ENCODE results near the gene KRTAP4-8. TPM values are rescaled to one million over a fixed set of nuclear protein-coding genes. Genes with fewer than 3 reads are reported as not detected.
"Not testable (repeated sequence)": the region's sequence is repeated elsewhere in the genome, so short reads cannot be mapped to it uniquely, and the experiment has no call there.

The KRTAP4-8 gene
- polyA plus RNA-seq, 2 donors = not detected

GRCh38 chr17:41098481-41098880 lies 539 bp upstream of the KRTAP4-8 start:
- H3K4me3 ChIP-seq (ENCODE audit: low read depth in 1 of 2, low read length in 2 of 2) = no peak overlapping the region
- H3K27me3 ChIP-seq (ENCODE audit: control insufficient read depth in 1 of 2, insufficient read depth in 2 of 2, low read length in 2 of 2) = no peaks in the 10 kb centered on the region
- no peak overlapping the region for H3K27ac ChIP-seq (ENCODE audit: low read depth in 2 of 2, low read length in 1 of 2)
- no peaks in the 10 kb centered on the region for H3K4me1 ChIP-seq (ENCODE audit: control insufficient read depth in 2 of 2, insufficient read depth in 2 of 2, low read length in 1 of 2)
- H3K36me3 ChIP-seq (ENCODE audit: control insufficient read depth in 2 of 2, insufficient read depth in 2 of 2, low read length in 1 of 2) = no peaks in the 10 kb centered on the region
- no peaks in the 10 kb centered on the region for H3K9me3 ChIP-seq (ENCODE audit: control insufficient read depth in 2 of 2, insufficient read depth in 1 of 2, low read depth in 1 of 2, low read length in 1 of 2)
- 50 to 60% methylated on average over 5 to 6 of the region's 6 CpGs for WGBS, 2 donors

- 86 to 89% methylated on average over 7 of the region's 7 CpGs for WGBS, 2 donors
- H3K36me3 ChIP-seq (ENCODE audit: control insufficient read depth in 2 of 2, insufficient read depth in 2 of 2, low read length in 1 of 2) = no peaks in the 10 kb centered on the region
Observed at GRCh38 chr17:41096055-41096454, 1.9 kb downstream of the KRTAP4-8 start.

GRCh38 chr17:41088760-41089352 lies 9.1 kb downstream of the KRTAP4-8 start:
- H3K4me1 ChIP-seq (ENCODE audit: control insufficient read depth in 2 of 2, insufficient read depth in 2 of 2, low read length in 1 of 2); H3K9me3 ChIP-seq (ENCODE audit: control insufficient read depth in 2 of 2, insufficient read depth in 1 of 2, low read depth in 1 of 2, low read length in 1 of 2); H3K36me3 ChIP-seq (ENCODE audit: control insufficient read depth in 2 of 2, insufficient read depth in 2 of 2, low read length in 1 of 2); H3K27ac ChIP-seq (ENCODE audit: low read depth in 2 of 2, low read length in 1 of 2); H3K4me3 ChIP-seq (ENCODE audit: low read depth in 1 of 2, low read length in 2 of 2); H3K27me3 ChIP-seq (ENCODE audit: control insufficient read depth in 1 of 2, insufficient read depth in 2 of 2, low read length in 2 of 2): not testable (repeated sequence)
- WGBS, 2 donors = 58 to 69% methylated on average over 4 of the region's 4 CpGs

More at GRCh38 chr17:41096055-41096454, 1.9 kb downstream of the KRTAP4-8 start:
- Histone ChIP-seq H3K27ac (ENCODE audit: low read depth in 2 of 2, low read length in 1 of 2) (no peak overlapping the region), H3K9me3 (ENCODE audit: control insufficient read depth in 2 of 2, insufficient read depth in 1 of 2, low read depth in 1 of 2, low read length in 1 of 2) (no peaks in the 10 kb centered on the region), H3K4me3 (ENCODE audit: low read depth in 1 of 2, low read length in 2 of 2) (no peak overlapping the region), H3K4me1 (ENCODE audit: control insufficient read depth in 2 of 2, insufficient read depth in 2 of 2, low read length in 1 of 2) (no peaks in the 10 kb centered on the region), H3K27me3 (ENCODE audit: control insufficient read depth in 1 of 2, insufficient read depth in 2 of 2, low read length in 2 of 2) (no peaks in the 10 kb centered on the region)

GRCh38 chr17:41084100-41084856 lies 13.7 kb downstream of the KRTAP4-8 start, which contains the start of gene KRTAP4-7:
Gene KRTAP4-7 (plus strand): TSS chr17:41084150. CDS start chr17:41084207, 57 bp downstream.
- H3K27ac ChIP-seq (ENCODE audit: low read depth in 2 of 2, low read length in 1 of 2); H3K27me3 ChIP-seq (ENCODE audit: control insufficient read depth in 1 of 2, insufficient read depth in 2 of 2, low read length in 2 of 2); H3K36me3 ChIP-seq (ENCODE audit: control insufficient read depth in 2 of 2, insufficient read depth in 2 of 2, low read length in 1 of 2); H3K4me1 ChIP-seq (ENCODE audit: control insufficient read depth in 2 of 2, insufficient read depth in 2 of 2, low read length in 1 of 2); H3K9me3 ChIP-seq (ENCODE audit: control insufficient read depth in 2 of 2, insufficient read depth in 1 of 2, low read depth in 1 of 2, low read length in 1 of 2); H3K4me3 ChIP-seq (ENCODE audit: low read depth in 1 of 2, low read length in 2 of 2): not testable (repeated sequence)
- WGBS, 2 donors = 77 to 88% methylated on average over 12 to 14 of the region's 14 CpGs

- not testable (repeated sequence) for H3K4me1 ChIP-seq (ENCODE audit: control insufficient read depth in 2 of 2, insufficient read depth in 2 of 2, low read length in 1 of 2); H3K27me3 ChIP-seq (ENCODE audit: control insufficient read depth in 1 of 2, insufficient read depth in 2 of 2, low read length in 2 of 2)
- 49 to 72% methylated on average over 2 of the region's 2 CpGs for WGBS, 2 donors
Observed at GRCh38 chr17:41083427-41083826, 14.5 kb downstream of the KRTAP4-8 start.

GRCh38 chr17:41082626-41083025 lies 15.3 kb downstream of the KRTAP4-8 start:
- no peaks in the 10 kb centered on the region for H3K4me1 ChIP-seq (ENCODE audit: control insufficient read depth in 2 of 2, insufficient read depth in 2 of 2, low read length in 1 of 2)
- H3K27me3 ChIP-seq (ENCODE audit: control insufficient read depth in 1 of 2, insufficient read depth in 2 of 2, low read length in 2 of 2) = no peaks in the 10 kb centered on the region
- H3K4me3 ChIP-seq (ENCODE audit: low read depth in 1 of 2, low read length in 2 of 2) = no peak overlapping the region
- no peaks in the 10 kb centered on the region for H3K9me3 ChIP-seq (ENCODE audit: control insufficient read depth in 2 of 2, insufficient read depth in 1 of 2, low read depth in 1 of 2, low read length in 1 of 2)
- WGBS, 2 donors = 41 to 48% methylated on average over 4 of the region's 4 CpGs
- no peak overlapping the region for H3K27ac ChIP-seq (ENCODE audit: low read depth in 2 of 2, low read length in 1 of 2)
- no peaks in the 10 kb centered on the region for H3K36me3 ChIP-seq (ENCODE audit: control insufficient read depth in 2 of 2, insufficient read depth in 2 of 2, low read length in 1 of 2)

More at GRCh38 chr17:41083427-41083826, 14.5 kb downstream of the KRTAP4-8 start:
- H3K4me3 ChIP-seq (ENCODE audit: low read depth in 1 of 2, low read length in 2 of 2); H3K9me3 ChIP-seq (ENCODE audit: control insufficient read depth in 2 of 2, insufficient read depth in 1 of 2, low read depth in 1 of 2, low read length in 1 of 2); H3K27ac ChIP-seq (ENCODE audit: low read depth in 2 of 2, low read length in 1 of 2); H3K36me3 ChIP-seq (ENCODE audit: control insufficient read depth in 2 of 2, insufficient read depth in 2 of 2, low read length in 1 of 2): not testable (repeated sequence)

GRCh38 chr17:41076788-41077187 lies 21.2 kb downstream of the KRTAP4-8 start:
- Histone ChIP-seq H3K4me1 (ENCODE audit: control insufficient read depth in 2 of 2, insufficient read depth in 2 of 2, low read length in 1 of 2) (peaks cover 0 to 1% of the 10 kb centered on the region in 2 donors), H3K4me3 (ENCODE audit: low read depth in 1 of 2, low read length in 2 of 2) (no peak overlapping the region), H3K27ac (ENCODE audit: low read depth in 2 of 2, low read length in 1 of 2) (no peak overlapping the region), H3K27me3 (ENCODE audit: control insufficient read depth in 1 of 2, insufficient read depth in 2 of 2, low read length in 2 of 2) (no peaks in the 10 kb centered on the region), H3K9me3 (ENCODE audit: control insufficient read depth in 2 of 2, insufficient read depth in 1 of 2, low read depth in 1 of 2, low read length in 1 of 2) (no peaks in the 10 kb centered on the region), H3K36me3 (ENCODE audit: control insufficient read depth in 2 of 2, insufficient read depth in 2 of 2, low read length in 1 of 2) (no peaks in the 10 kb centered on the region)

- 90 to 94% methylated on average over 2 of the region's 2 CpGs for WGBS, 2 donors
- no peaks in the 10 kb centered on the region for H3K36me3 ChIP-seq (ENCODE audit: control insufficient read depth in 2 of 2, insufficient read depth in 2 of 2, low read length in 1 of 2)
- H3K27me3 ChIP-seq (ENCODE audit: control insufficient read depth in 1 of 2, insufficient read depth in 2 of 2, low read length in 2 of 2) = no peaks in the 10 kb centered on the region
- H3K4me1 ChIP-seq (ENCODE audit: control insufficient read depth in 2 of 2, insufficient read depth in 2 of 2, low read length in 1 of 2) = peaks cover 0 to 2% of the 10 kb centered on the region in 2 donors
- H3K27ac ChIP-seq (ENCODE audit: low read depth in 2 of 2, low read length in 1 of 2) = no peak overlapping the region
- H3K4me3 ChIP-seq (ENCODE audit: low read depth in 1 of 2, low read length in 2 of 2) = no peak overlapping the region
- H3K9me3 ChIP-seq (ENCODE audit: control insufficient read depth in 2 of 2, insufficient read depth in 1 of 2, low read depth in 1 of 2, low read length in 1 of 2) = no peaks in the 10 kb centered on the region
Observed at GRCh38 chr17:41073676-41074075, 24.3 kb downstream of the KRTAP4-8 start.

GRCh38 chr17:41071606-41072360 lies 26.2 kb downstream of the KRTAP4-8 start:
- H3K27ac ChIP-seq (ENCODE audit: low read depth in 2 of 2, low read length in 1 of 2) = no peak overlapping the region
- no peaks in the 10 kb centered on the region for H3K9me3 ChIP-seq (ENCODE audit: control insufficient read depth in 2 of 2, insufficient read depth in 1 of 2, low read depth in 1 of 2, low read length in 1 of 2)
- H3K36me3 ChIP-seq (ENCODE audit: control insufficient read depth in 2 of 2, insufficient read depth in 2 of 2, low read length in 1 of 2) = no peaks in the 10 kb centered on the region
- peaks cover 0 to 2% of the 10 kb centered on the region in 2 donors for H3K4me1 ChIP-seq (ENCODE audit: control insufficient read depth in 2 of 2, insufficient read depth in 2 of 2, low read length in 1 of 2)
- WGBS, 2 donors = 88% methylated on average over 5 of the region's 5 CpGs
- H3K27me3 ChIP-seq (ENCODE audit: control insufficient read depth in 1 of 2, insufficient read depth in 2 of 2, low read length in 2 of 2) = no peaks in the 10 kb centered on the region
- H3K4me3 ChIP-seq (ENCODE audit: low read depth in 1 of 2, low read length in 2 of 2) = no peak overlapping the region
